GM15510 (cell line): ENCODE results near the gene LPCAT1.
A peak's percentile ranks its signal among the peaks of the same experiment; 100 is the strongest.

Experiments
- POLR2A ChIP-seq: IDR thresholded peaks from 3 replicates; pipeline ENCODE4 v1.6.1; 2011; ENCODE audit warnings: borderline replicate concordance; ENCODE audit not compliant: insufficient read length; ENCODE audit errors: extremely low read depth

The LPCAT1 gene

DNA sequence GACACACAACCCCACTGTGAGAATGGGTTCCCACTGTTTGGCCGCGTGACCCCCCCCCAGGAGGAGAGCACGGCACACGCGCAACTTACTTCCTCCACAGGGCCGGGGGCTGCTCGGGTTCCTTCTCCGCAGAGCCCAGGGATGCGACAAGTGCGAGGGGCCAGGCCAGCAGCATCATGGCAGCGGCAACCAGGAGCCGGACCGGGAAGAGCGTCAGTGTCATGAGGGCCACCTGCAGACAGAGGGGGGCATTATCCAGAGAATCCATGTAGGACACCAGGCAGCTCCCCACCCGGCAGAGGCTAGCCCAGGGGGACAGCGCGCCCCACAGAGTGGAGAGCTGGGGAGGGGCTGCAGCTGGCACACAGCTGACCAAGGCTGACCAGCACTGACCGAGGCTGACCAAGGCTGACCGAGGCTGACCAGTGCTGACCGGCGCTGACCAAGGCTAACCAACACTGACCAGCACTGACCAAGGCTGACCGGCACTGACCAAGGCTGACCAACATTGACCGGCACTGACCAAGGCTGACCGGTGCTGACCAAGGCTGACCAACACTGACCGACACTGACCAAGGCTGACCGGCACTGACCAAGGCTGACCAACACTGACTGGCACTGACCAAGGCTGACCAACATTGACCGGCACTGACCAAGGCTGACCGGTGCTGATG is 22.3 kb downstream of the LPCAT1 start:
- no peak for TF ChIP-seq POLR2A

- no peak for TF ChIP-seq POLR2A
Observed at GRCh38 chr5:1500411-1501091, 23.2 kb downstream of the LPCAT1 start.

- TF ChIP-seq POLR2A, result no peak
Observed at GRCh38 chr5:1499851-1500250, 23.9 kb downstream of the LPCAT1 start.

DNA sequence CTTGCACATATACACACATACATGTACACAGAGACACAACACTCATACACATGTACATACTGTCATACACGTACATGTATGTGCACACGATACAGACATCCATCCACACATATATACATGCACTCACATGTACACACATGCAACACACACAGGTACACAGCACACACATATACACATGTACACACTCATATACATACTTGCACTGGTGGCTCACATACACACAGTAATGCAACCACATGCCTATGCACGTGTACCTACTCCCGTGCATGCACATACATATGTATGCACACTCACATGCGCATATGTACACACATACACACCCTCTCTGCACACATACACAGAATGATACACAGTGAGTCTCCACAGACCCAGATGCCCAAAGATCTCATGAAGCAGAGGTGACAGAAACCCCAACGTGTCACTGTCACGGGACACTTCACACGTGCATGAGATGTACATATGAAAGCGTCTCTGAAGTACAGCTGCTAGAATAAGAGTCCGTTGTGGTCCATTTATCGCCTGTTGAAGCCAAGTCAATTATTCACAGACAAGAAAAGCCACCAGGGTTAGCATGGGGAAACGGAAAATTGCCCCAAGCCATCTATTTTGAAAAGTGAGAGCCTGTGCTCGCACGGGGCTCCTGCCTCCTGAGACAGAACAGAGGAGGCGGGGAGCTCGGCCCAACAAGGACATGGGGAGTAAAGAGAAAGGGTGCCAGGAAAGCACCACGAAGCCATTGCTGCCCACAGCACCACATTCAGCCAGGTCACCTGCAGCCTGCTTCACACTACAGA is 24.9 kb downstream of the LPCAT1 start:
- peak; percentile 15 for TF ChIP-seq POLR2A

GRCh38 chr5:1497795-1498622 is 25.8 kb downstream of the LPCAT1 start:
- peak; percentile 14 for TF ChIP-seq POLR2A

DNA sequence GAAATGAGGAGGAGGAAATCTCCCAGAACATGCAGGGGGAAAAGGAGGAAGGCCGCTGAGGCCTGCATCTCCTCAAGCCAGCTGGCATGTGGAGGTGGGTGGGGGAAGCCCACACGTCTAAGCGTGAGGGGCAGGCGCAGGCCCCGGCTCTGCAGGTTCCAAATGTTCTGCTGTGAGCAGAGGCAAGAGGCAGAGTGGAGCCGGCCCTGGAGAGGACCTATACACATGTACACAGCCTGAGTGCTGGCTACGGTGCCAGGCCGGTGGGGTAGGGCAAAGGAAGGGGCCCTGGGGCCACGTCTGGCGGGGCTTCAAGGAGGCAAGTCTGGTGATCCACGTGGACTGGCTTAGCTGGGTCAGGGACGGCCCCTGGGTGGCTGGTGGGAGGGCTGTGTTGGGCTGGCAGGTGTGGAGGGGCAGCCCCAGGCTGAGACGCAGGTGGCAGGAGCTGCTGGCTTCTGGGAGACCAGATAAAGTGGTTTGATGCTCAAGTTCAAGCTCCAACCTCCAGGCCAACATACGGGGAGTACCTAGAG is 26.4 kb downstream of the LPCAT1 start:
- TF ChIP-seq POLR2A, result no peak

DNA sequence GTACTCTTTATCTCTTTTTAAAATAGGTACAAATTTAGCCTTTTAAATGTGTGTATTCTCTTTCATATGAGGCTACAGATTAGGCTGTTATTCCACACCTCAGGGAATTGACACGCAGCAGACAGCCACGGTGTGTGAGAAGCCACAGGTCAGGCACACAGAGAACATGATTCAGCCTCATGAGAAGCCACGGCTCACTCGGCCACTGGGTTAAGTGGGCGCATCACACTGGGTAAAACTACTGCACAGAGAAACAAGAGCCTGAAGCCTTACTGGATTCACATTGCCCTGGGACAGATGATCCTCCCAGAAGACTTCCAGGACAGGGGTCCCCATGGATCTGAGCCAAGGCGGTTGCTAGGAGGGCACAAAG is 28.2 kb downstream of the LPCAT1 start:
- no peak for TF ChIP-seq POLR2A

- TF ChIP-seq POLR2A, result peak; percentile 45
Observed at GRCh38 chr5:1494780-1495524, 28.8 kb downstream of the LPCAT1 start.

GRCh38 chr5:1493941-1494340 is 29.8 kb downstream of the LPCAT1 start:
- peak; percentile 9 for TF ChIP-seq POLR2A

DNA sequence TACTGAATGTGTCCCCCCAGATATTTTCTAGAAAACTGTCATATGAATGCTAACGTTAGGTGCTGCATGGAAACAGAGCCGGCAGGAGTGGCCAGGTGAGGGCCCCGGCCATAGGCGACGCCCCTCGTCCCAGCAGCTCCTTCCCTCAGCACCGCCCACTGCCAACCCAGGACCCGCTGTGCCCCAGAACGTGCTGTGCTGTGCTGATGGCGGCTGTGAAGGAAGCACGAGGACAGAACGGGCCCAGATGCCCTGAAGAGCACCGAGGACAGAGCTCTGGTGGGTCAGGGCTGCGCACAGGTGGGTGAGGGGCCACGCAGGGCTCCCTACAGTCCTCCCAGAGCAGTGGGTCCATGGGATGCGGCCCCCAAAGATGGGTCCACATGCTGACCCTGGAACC is 30.3 kb downstream of the LPCAT1 start:
- TF ChIP-seq POLR2A, result no peak

GRCh38 chr5:1492757-1493156 is 31.0 kb downstream of the LPCAT1 start:
- no peak for TF ChIP-seq POLR2A

GRCh38 chr5:1490376-1490775 is 33.4 kb downstream of the LPCAT1 start:
- TF ChIP-seq POLR2A, result peak; percentile 16

DNA sequence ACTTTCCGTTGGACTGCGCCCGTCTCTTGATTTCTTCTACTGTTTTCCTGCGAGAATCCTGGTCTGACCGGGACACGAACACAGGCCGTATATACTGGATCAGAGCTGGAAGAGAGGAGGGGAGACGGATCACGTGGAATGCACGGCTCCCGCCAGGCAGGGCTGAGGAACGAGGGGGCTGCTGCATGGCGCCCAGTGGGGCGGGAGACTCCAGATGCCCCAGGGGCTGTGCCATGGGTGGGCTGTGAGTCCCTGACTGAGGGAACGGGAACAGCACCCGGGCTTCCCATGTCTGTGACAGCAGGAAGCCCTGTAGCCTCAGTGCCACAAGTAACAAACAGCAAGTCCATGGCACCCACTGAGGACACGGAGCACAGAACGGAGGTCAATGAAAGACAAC is 34.0 kb downstream of the LPCAT1 start:
- no peak for TF ChIP-seq POLR2A
